NK-92 (cell line): Measurements from ENCODE around the gene PARD3B.

Experiments used
- DNase-seq: peaks from one replicate; lab custom pipeline; 2025; ENCODE audit not compliant: unreplicated experiment; lab: John Stamatoyannopoulos, UW

PARD3B gene

GRCh38 chr2:204647626-204648025 lies 102.4 kb downstream of the PARD3B start:
- no peak for DNase-seq

- DNase-seq = no peak
These were observed 105.3 kb downstream of the PARD3B start for GRCh38 chr2:204650611-204651010.

- DNase-seq = no peak
These were observed 106.8 kb downstream of the PARD3B start for GRCh38 chr2:204652063-204652462.

- DNase-seq = no peak
These were observed 109.4 kb downstream of the PARD3B start for GRCh38 chr2:204654669-204655068.

GRCh38 chr2:204655101-204655500 lies 109.8 kb downstream of the PARD3B start:
- no peak for DNase-seq

GRCh38 chr2:204655626-204656025 lies 110.4 kb downstream of the PARD3B start:
- no peak for DNase-seq

GRCh38 chr2:204657024-204657423 lies 111.7 kb downstream of the PARD3B start:
- no peak for DNase-seq

- no peak for DNase-seq
These were observed 117.7 kb downstream of the PARD3B start for GRCh38 chr2:204662956-204663355.

GRCh38 chr2:204663816-204664425 lies 118.6 kb downstream of the PARD3B start:
- DNase-seq = no peak

- DNase-seq = no peak
These were observed 119.4 kb downstream of the PARD3B start for GRCh38 chr2:204664708-204665121.

- no peak for DNase-seq
These were observed 119.9 kb downstream of the PARD3B start for GRCh38 chr2:204665207-204665606.

- no peak for DNase-seq
These were observed 120.5 kb downstream of the PARD3B start for GRCh38 chr2:204665771-204666170.

- no peak for DNase-seq
These were observed 122.7 kb downstream of the PARD3B start for GRCh38 chr2:204667990-204668389.

GRCh38 chr2:204669382-204669781 lies 124.1 kb downstream of the PARD3B start:
- no peak for DNase-seq

GRCh38 chr2:204670124-204670523 lies 124.8 kb downstream of the PARD3B start:
- DNase-seq = no peak

- no peak for DNase-seq
These were observed 125.5 kb downstream of the PARD3B start for GRCh38 chr2:204670756-204671155.

GRCh38 chr2:204672772-204673171 lies 127.5 kb downstream of the PARD3B start:
- DNase-seq = no peak

GRCh38 chr2:204673877-204674276 lies 128.6 kb downstream of the PARD3B start:
- DNase-seq = no peak

GRCh38 chr2:204678031-204678430 lies 132.8 kb downstream of the PARD3B start:
- no peak for DNase-seq

GRCh38 chr2:204680576-204680975 lies 135.3 kb downstream of the PARD3B start:
- no peak for DNase-seq

GRCh38 chr2:204681412-204681811 lies 136.1 kb downstream of the PARD3B start:
- DNase-seq = no peak

GRCh38 chr2:204683384-204683783 lies 138.1 kb downstream of the PARD3B start:
- DNase-seq = no peak

GRCh38 chr2:204686406-204686805 lies 141.1 kb downstream of the PARD3B start:
- DNase-seq = no peak
